ENCODE data around the gene GPR153.
A peak's percentile ranks its signal among the peaks of the same experiment; 100 is the strongest.

The GPR153 gene

DNA sequence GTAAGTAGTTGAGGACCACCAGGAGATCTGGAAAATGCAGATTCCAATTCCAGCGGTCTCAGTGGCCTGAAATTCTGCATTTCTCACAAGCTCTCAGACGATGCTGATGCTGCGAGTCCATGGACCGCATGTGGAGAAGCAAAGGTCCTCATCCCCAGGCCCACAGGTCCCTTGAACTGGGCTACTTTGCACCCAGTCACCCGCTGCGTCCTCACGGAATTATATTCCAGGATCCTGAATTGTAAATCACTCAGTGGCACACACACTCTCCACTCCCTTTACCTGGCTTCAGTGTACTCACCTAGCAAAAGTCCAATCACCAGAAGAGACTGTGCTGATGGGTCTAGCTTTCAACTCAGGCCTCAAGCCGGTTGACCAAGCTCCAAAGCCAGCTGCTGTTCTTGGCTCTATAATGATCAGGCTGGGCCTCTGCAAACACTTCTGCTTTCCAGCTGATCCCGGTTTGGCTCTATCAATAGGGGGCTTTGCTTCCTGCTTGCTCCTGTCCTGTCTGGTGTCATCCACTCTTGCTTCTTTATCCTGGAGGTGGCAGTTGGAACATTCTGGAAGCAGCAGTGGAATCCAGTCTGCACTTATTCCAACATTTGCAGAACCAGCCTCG lies 60.6 kb downstream of the GPR153 start:
- no peak for DNase-seq (ENCODE audit: low spot score)

DNA sequence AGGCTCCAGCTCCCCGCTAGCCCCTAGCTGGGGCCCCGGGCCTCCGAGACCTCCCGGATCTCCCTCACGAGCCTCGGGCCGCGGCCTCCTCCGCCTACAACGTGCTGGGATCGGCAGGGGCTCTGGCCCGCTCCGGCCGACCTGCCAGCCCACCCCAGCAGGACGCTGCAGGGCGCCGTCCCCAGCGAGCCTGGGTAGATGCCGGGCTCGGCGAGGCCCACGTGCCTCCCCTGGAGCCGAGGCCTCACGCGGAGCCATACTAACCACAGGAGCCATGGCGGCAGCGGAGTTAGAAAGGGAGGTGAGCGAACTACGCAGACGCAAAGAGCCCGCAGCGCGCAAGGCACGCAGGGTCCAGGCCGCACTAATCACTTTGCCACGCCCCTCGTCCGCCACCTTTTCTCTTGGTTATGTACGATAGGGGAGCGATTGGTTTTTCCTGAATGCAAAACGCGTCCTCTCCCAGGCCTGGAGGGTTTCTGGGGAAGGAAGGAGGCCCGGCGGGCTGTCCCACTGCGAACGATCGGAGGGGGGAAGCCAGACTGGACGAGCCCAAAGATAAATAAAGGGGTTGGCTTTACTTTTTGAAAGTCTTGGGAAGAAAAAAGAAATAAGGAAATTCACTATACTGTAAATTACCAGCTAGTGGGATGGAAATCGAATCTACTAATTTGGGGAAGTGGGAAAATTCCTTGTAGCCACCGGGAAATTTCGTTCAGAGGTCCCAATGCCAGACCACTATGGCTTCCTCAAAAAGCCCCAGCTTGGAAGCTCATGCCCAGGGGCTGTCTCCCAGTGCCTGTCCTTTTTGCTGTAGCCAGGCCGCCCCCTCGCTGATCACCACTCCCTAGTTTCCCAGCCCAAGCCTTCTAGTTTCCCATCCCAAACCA lies 61.4 kb downstream of the GPR153 start, which contains the start of gene RPL22:
Gene RPL22 (minus strand): TSS at position 298 of the 890 bp plus-strand sequence. CDS start 22 bp downstream, at position 276.
- peak; percentile 82 for DNase-seq (ENCODE audit: low spot score)

DNA sequence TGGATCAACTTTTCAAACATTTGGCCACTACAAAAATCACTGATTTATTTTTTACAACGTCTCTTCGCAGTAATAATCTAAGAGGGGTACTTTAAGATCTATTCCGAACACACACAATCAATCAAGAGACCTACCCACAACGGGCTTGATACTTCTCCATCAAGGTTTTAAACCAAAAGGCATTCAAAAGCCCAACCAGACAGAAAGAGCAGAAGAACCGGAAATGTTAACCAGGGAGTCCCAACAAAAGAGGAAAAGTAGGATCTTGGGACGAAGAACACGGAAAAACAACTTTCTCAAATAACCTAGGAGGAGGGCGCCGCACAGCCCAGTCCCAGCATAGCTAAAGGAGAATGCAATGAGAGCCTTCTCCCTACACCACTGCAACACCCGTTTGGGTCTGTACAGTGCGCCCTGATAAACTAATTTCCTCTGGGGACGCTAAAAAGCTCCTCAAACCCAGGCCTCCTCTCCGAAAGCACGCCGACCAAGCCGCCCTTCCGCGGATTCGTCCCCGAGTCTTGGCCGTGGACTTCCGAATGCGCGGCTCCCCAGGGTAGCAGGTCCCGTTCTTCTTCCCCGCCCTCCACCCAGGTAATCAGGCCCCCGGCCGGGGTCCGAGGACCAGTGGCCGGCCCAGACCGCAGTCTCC lies 62.1 kb downstream of the GPR153 start:
- DNase-seq (ENCODE audit: low spot score) = no peak

DNA sequence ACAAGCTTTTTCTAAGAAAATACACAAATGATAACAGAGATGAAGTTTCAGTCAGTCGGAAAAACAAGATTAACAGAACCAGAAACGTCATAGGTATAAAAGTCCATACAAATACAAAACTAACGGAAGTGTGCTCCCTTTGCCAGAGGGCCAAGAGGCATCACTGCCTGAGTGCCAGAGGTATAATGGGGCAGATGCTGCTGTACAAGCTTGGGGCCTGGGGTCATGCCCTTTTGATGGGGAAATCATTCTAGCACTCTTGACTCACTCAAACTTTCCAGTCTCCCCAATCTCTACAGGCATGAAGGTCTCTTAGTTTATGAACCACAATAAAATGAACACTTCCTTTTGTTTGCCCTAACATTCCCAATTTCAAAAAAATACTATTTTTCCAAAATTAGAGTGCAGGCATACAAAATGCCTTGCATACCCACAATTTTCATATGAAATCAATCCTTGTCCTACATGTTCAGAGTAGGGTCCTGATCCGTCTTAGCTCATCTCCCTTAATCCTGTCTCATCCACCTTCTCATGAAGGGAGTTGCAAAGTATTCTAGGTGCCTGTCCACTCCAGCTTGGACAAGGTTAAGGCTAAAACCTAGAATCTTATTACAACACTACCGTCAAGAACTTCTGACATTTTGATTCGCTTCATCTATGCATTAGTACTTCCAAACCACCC lies 63.0 kb downstream of the GPR153 start:
- DNase-seq (ENCODE audit: low spot score) = no peak
